HEK293 (cell line): ENCODE measurements around the gene KEL.

ENCODE experiments used
- CTCF ChIA-PET: fragments of 350-600 bp; formaldehyde crosslinking; extraction: SDS; loops from one replicate; lab custom pipeline; 2021; ENCODE audit warnings: antibody characterized with exemption; lab: Yijun Ruan, JAX
- POLR2A ChIA-PET: fragments of 300-600 bp; formaldehyde crosslinking; extraction: SDS; loops from one replicate; lab custom pipeline; 2020; ENCODE audit warnings: antibody characterized with exemption, inconsistent platforms; lab: Yijun Ruan, JAX
- H3K27ac ChIP-seq: fragments of 200-500 bp; sonication (Bioruptor generic); 2 replicates; pipeline ENCODE4 v1.5.1; 2014; ENCODE audit warnings: low read depth, low read length, control low read depth, inconsistent platforms; ENCODE audit errors: extremely low read depth
- H3K36me3 ChIP-seq, 2 experiments: fragments of 200-500 bp in 1 of 2; sonication (Bioruptor generic) in 1 of 2; 1 replicate in 1 of 2; 2 replicates in 1 of 2; pipeline ENCODE4 v1.5.1; 2014 to 2017; ENCODE audit warnings: inconsistent platforms in 2 of 2, low read length in 2 of 2; ENCODE audit not compliant: control insufficient read depth in 2 of 2, insufficient read depth in 1 of 2
- H3K4me1 ChIP-seq: fragments of 200-500 bp; sonication (Bioruptor generic); 2 replicates; pipeline ENCODE4 v1.5.1; 2014; ENCODE audit warnings: mild to moderate bottlenecking, low read length, inconsistent platforms; ENCODE audit not compliant: control insufficient read depth, insufficient read depth
- H3K4me3 ChIP-seq: 2 replicates; pipeline ENCODE4 v1.5.1; 2011; ENCODE audit warnings: low read depth, mild to moderate bottlenecking, control low read depth, low read length, moderate library complexity
- H3K9me3 ChIP-seq: fragments of 200-500 bp; sonication (Bioruptor generic); 2 replicates; pipeline ENCODE4 v1.5.1; 2014; ENCODE audit warnings: low read depth, low read length, inconsistent platforms; ENCODE audit not compliant: control insufficient read depth, insufficient read depth
- HOXC10 ChIP-seq: sonication (generic); formaldehyde crosslinking; IDR thresholded peaks from 2 replicates; pipeline ENCODE4 v1.8.1; 2023; ENCODE audit warnings: mild to moderate bottlenecking, missing genetic modification reagents
- KLF1 ChIP-seq: fragments of 450-650 bp; formaldehyde crosslinking; IDR thresholded peaks from 2 replicates; pipeline ENCODE4 v1.5.1; 2016; ENCODE audit warnings: missing biosample characterization, missing genetic modification characterization
- MYNN ChIP-seq: fragments of 450-650 bp; formaldehyde crosslinking; IDR thresholded peaks from 2 replicates; pipeline ENCODE4 v1.5.1; 2016; ENCODE audit warnings: missing biosample characterization, missing genetic modification characterization, borderline replicate concordance
- SALL2 ChIP-seq: fragments of 450-650 bp; formaldehyde crosslinking; IDR thresholded peaks from 2 replicates; pipeline ENCODE4 v1.5.0; 2017; ENCODE audit warnings: missing biosample characterization, mild to moderate bottlenecking, missing genetic modification characterization, borderline replicate concordance
- SETDB1 ChIP-seq: IDR thresholded peaks from one replicate; pipeline ENCODE4 v1.6.1; 2017; ENCODE audit warnings: mild to moderate bottlenecking, low read length, moderate library complexity, mixed read lengths; ENCODE audit not compliant: insufficient read length
- YY1 ChIP-seq: fragments of 450-650 bp; formaldehyde crosslinking; IDR thresholded peaks from 2 replicates; pipeline ENCODE4 v1.5.1; 2018; ENCODE audit warnings: missing biosample characterization, missing genetic modification characterization
- ZBTB20 ChIP-seq: fragments of 450-650 bp; formaldehyde crosslinking; IDR thresholded peaks from 2 replicates; pipeline ENCODE4 v1.5.1; 2016; ENCODE audit warnings: missing biosample characterization, missing genetic modification characterization
- ZFHX2 ChIP-seq: fragments of 450-650 bp; formaldehyde crosslinking; conservative IDR thresholded peaks from 2 replicates; pipeline ENCODE4 v1.5.1; 2016; ENCODE audit warnings: missing biosample characterization, missing genetic modification characterization
- ZFP3 ChIP-seq: fragments of 450-650 bp; formaldehyde crosslinking; IDR thresholded peaks from 2 replicates; pipeline ENCODE4 v1.5.1; 2016; ENCODE audit warnings: low read depth, missing biosample characterization, missing genetic modification characterization
- ZFP69B ChIP-seq: fragments of 450-650 bp; formaldehyde crosslinking; IDR thresholded peaks from 2 replicates; pipeline ENCODE4 v1.5.1; 2016; ENCODE audit warnings: missing biosample characterization, missing genetic modification characterization
- ZNF140 ChIP-seq: fragments of 450-650 bp; formaldehyde crosslinking; IDR thresholded peaks from 2 replicates; pipeline ENCODE4 v1.5.1; 2016; ENCODE audit warnings: missing biosample characterization, missing genetic modification characterization
- ZNF23 ChIP-seq: fragments of 450-650 bp; formaldehyde crosslinking; IDR thresholded peaks from 2 replicates; pipeline ENCODE4 v1.5.1; 2016; ENCODE audit warnings: missing biosample characterization, missing genetic modification characterization, borderline replicate concordance
- ZNF239 ChIP-seq: fragments of 450-650 bp; formaldehyde crosslinking; IDR thresholded peaks from 2 replicates; pipeline ENCODE4 v1.5.1; 2016; ENCODE audit warnings: missing biosample characterization, missing genetic modification characterization
- ZNF335 ChIP-seq: fragments of 450-650 bp; formaldehyde crosslinking; conservative IDR thresholded peaks from 2 replicates; pipeline ENCODE4 v1.5.1; 2016; ENCODE audit warnings: missing biosample characterization, missing genetic modification characterization
- ZNF514 ChIP-seq: fragments of 450-650 bp; formaldehyde crosslinking; IDR thresholded peaks from 2 replicates; pipeline ENCODE4 v1.5.1; 2016; ENCODE audit warnings: missing biosample characterization, missing genetic modification characterization
- ZNF530 ChIP-seq: fragments of 450-650 bp; formaldehyde crosslinking; IDR thresholded peaks from 2 replicates; pipeline ENCODE4 v1.5.1; 2016; ENCODE audit warnings: low read depth, missing biosample characterization, missing genetic modification characterization
- ZNF639 ChIP-seq: fragments of 450-650 bp; formaldehyde crosslinking; IDR thresholded peaks from 2 replicates; pipeline ENCODE4 v1.5.1; 2016; ENCODE audit warnings: missing biosample characterization, missing genetic modification characterization
- ZNF654 ChIP-seq: fragments of 450-650 bp; formaldehyde crosslinking; IDR thresholded peaks from 2 replicates; pipeline ENCODE4 v1.5.1; 2016; ENCODE audit warnings: low read depth, missing biosample characterization, missing genetic modification characterization
- ZNF677 ChIP-seq: fragments of 450-650 bp; IDR thresholded peaks from 2 replicates; pipeline ENCODE4 v1.5.0; 2018; ENCODE audit warnings: missing biosample characterization, mild to moderate bottlenecking, missing genetic modification characterization, moderate library complexity
- ZNF768 ChIP-seq: fragments of 450-650 bp; formaldehyde crosslinking; IDR thresholded peaks from 2 replicates; pipeline ENCODE4 v1.5.1; 2018; ENCODE audit warnings: missing biosample characterization, mild to moderate bottlenecking, missing genetic modification characterization
- ZNF776 ChIP-seq: fragments of 450-650 bp; formaldehyde crosslinking; IDR thresholded peaks from 2 replicates; pipeline ENCODE4 v1.5.0; 2017; ENCODE audit warnings: missing biosample characterization, missing genetic modification characterization, borderline replicate concordance
- ZNF792 ChIP-seq: fragments of 450-650 bp; formaldehyde crosslinking; IDR thresholded peaks from 2 replicates; pipeline ENCODE4 v1.5.1; 2016; ENCODE audit warnings: missing biosample characterization, missing genetic modification characterization
- ZNF843 ChIP-seq: fragments of 450-650 bp; formaldehyde crosslinking; IDR thresholded peaks from 2 replicates; pipeline ENCODE4 v1.5.1; 2016; ENCODE audit warnings: missing biosample characterization, missing genetic modification characterization
- TF ChIP-seq, protein P1 (sequence below): fragments of 450-650 bp; formaldehyde crosslinking; IDR thresholded peaks from 2 replicates; pipeline ENCODE4 v1.5.1; 2016; ENCODE audit warnings: missing biosample characterization, missing genetic modification characterization, low read depth

The KEL gene

GRCh38 chr7:142961973-142962926 is at the start of gene KEL:
Gene KEL (minus strand): TSS chr7:142962363. CDS start chr7:142962206, 157 bp downstream.
- H3K36me3 ChIP-seq = no peaks in the 10 kb centered on the region
- H3K9me3 ChIP-seq = no peaks in the 10 kb centered on the region
- no peak within 1 kb of the TSS for H3K4me3 ChIP-seq
- CTCF ChIA-PET = interaction anchor here (1.1 kb wide), 2 partner anchors 81 to 82 kb away, joined by 3 read pairs; no protein-coding TSS in a partner anchor
- no peaks in the 10 kb centered on the region for H3K4me1 ChIP-seq
- POLR2A ChIA-PET = no interaction called here
- no peak for TF ChIP-seq ZFHX2 (tag by site-specific recombination)
- TF ChIP-seq, protein P1, sequence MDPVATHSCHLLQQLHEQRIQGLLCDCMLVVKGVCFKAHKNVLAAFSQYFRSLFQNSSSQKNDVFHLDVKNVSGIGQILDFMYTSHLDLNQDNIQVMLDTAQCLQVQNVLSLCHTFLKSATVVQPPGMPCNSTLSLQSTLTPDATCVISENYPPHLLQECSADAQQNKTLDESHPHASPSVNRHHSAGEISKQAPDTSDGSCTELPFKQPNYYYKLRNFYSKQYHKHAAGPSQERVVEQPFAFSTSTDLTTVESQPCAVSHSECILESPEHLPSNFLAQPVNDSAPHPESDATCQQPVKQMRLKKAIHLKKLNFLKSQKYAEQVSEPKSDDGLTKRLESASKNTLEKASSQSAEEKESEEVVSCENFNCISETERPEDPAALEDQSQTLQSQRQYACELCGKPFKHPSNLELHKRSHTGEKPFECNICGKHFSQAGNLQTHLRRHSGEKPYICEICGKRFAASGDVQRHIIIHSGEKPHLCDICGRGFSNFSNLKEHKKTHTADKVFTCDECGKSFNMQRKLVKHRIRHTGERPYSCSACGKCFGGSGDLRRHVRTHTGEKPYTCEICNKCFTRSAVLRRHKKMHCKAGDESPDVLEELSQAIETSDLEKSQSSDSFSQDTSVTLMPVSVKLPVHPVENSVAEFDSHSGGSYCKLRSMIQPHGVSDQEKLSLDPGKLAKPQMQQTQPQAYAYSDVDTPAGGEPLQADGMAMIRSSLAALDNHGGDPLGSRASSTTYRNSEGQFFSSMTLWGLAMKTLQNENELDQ = no peak
- TF ChIP-seq ZNF23 (tag by site-specific recombination) = no peak
- no peak for TF ChIP-seq KLF1 (tag by site-specific recombination)
- no peak for TF ChIP-seq ZNF792 (tag by site-specific recombination)
- no peak for TF ChIP-seq MYNN (tag by site-specific recombination)
- H3K27ac ChIP-seq = no peak within 1 kb of the TSS

- Histone ChIP-seq H3K27ac (no peak overlapping the region), H3K36me3 (no peaks in the 10 kb centered on the region), H3K9me3 (no peaks in the 10 kb centered on the region), H3K4me1 (no peaks in the 10 kb centered on the region), H3K4me3 (no peak overlapping the region)
- TF ChIP-seq HOXC10 (CRISPR knock-in tag) (no peak), ZNF654 (peak; percentile 36), SETDB1 (no peak), ZNF677 (tag by site-specific recombination) (no peak), ZNF335 (tag by site-specific recombination) (peak; percentile 43; the same call in 1 of the 2 replicates)
- ChIA-PET CTCF (interaction anchor here (0.6 to 10.9 kb wide), 7 partner anchors 10 to 393 kb away, joined by 3 to 148 read pairs (median 3); no protein-coding TSS in a partner anchor), POLR2A (no interaction called here)
These were observed 46.1 kb upstream of the KEL start for GRCh38 chr7:143008007-143008901.

- Histone ChIP-seq H3K4me3 (no peak overlapping the region), H3K27ac (no peak overlapping the region), H3K36me3 (no peaks in the 10 kb centered on the region), H3K9me3 (no peaks in the 10 kb centered on the region), H3K4me1 (no peaks in the 10 kb centered on the region)
- ChIA-PET CTCF (interaction anchor here (0.6 to 10.9 kb wide), 9 partner anchors 16 to 471 kb away, joined by 3 to 148 read pairs (median 4); no protein-coding TSS in a partner anchor), POLR2A (no interaction called here)
- TF ChIP-seq YY1 (tag by site-specific recombination) (no peak), ZBTB20 (tag by site-specific recombination) (no peak), ZNF776 (tag by site-specific recombination) (no peak), ZNF639 (tag by site-specific recombination) (no peak), ZNF239 (no peak), ZNF514 (tag by site-specific recombination) (no peak), ZNF843 (tag by site-specific recombination) (no peak), ZNF140 (no peak), ZNF530 (tag by site-specific recombination) (no peak), ZFP69B (tag by site-specific recombination) (no peak), ZFP3 (tag by site-specific recombination) (no peak), SALL2 (tag by site-specific recombination) (no peak), ZNF768 (tag by site-specific recombination) (no peak)
These were observed 43.6 kb upstream of the KEL start for GRCh38 chr7:143005632-143006260.
